Measurements from ENCODE around the gene CRYBB1. TPM values are rescaled to one million over a fixed set of nuclear protein-coding genes. Genes with fewer than 3 reads are reported as not detected.

The CRYBB1 gene
- total and polyA plus RNA-seq, 2 experiments from 2014 or later = not detected

DNA sequence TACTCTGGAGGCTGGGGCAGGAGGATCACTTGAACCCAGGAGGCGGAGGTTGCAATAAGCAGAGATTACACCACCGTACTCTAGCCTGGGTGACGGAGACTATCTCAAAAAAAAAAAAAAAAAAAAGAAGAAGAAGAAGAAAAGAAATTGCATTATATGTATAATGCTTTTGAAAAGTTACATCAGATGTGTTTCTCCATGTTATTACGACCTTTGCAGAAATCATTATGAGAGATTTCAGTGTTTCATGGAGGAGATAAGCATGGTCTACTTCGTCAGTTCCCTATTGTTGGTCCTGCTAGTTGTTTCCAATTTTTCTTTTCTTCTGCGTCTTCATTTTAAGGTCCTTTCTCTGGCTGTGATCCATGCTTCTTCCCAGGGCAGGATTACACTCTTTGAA is 42.5 kb upstream of the CRYBB1 start:
- Histone ChIP-seq H3K4me2 (no peak overlapping the region), H2AFZ (no peak overlapping the region), H3K9me3 (ENCODE audit: low read depth) (no peaks in the 10 kb centered on the region), H3K79me2 (no peaks in the 10 kb centered on the region), H3K27me3 (peaks cover 53% of the 10 kb centered on the region), H4K20me1 (ENCODE audit: insufficient read depth, poor library complexity, severe bottlenecking) (no peaks in the 10 kb centered on the region), H3K36me3 (replicated peaks; ENCODE audit: insufficient read depth, low read depth) (no peaks in the 10 kb centered on the region), H3K4me3 (no peak overlapping the region), H3K9me2 (replicated peaks; ENCODE audit: insufficient read depth) (no peaks in the 10 kb centered on the region), H3K27ac (no peak overlapping the region), H3K4me1 (ENCODE audit: insufficient read depth) (peaks cover 14% of the 10 kb centered on the region)
- 86% methylated on average over 6 of the region's 6 CpGs for WGBS (ENCODE audit: low lambda C conversion rate, missing lambda C conversion rate)
- no peak for DNase-seq (ENCODE audit: low spot score)
- TF ChIP-seq EZH2 (IDR thresholded peaks at IDR 0.05; ENCODE audit: borderline replicate concordance) (no peak), EZH2phosphoT487 (IDR thresholded peaks at IDR 0.05; ENCODE audit: low read depth, severe bottlenecking, unreplicated experiment) (no peak)
- TF ChIP-seq, protein P1, sequence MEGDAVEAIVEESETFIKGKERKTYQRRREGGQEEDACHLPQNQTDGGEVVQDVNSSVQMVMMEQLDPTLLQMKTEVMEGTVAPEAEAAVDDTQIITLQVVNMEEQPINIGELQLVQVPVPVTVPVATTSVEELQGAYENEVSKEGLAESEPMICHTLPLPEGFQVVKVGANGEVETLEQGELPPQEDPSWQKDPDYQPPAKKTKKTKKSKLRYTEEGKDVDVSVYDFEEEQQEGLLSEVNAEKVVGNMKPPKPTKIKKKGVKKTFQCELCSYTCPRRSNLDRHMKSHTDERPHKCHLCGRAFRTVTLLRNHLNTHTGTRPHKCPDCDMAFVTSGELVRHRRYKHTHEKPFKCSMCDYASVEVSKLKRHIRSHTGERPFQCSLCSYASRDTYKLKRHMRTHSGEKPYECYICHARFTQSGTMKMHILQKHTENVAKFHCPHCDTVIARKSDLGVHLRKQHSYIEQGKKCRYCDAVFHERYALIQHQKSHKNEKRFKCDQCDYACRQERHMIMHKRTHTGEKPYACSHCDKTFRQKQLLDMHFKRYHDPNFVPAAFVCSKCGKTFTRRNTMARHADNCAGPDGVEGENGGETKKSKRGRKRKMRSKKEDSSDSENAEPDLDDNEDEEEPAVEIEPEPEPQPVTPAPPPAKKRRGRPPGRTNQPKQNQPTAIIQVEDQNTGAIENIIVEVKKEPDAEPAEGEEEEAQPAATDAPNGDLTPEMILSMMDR (IDR thresholded peaks at IDR 0.05; ENCODE audit: poor library complexity) = no peak

GRCh38 chr22:26658671-26659478 is 41.0 kb upstream of the CRYBB1 start:
- WGBS (ENCODE audit: low lambda C conversion rate, missing lambda C conversion rate) = 5% methylated on average over 24 of the region's 27 CpGs
- Histone ChIP-seq H3K9me3 (ENCODE audit: low read depth) (no peaks in the 10 kb centered on the region), H3K27me3 (peaks cover 63% of the 10 kb centered on the region), H2AFZ (peak overlapping the region; percentile 26), H3K79me2 (no peaks in the 10 kb centered on the region), H4K20me1 (ENCODE audit: insufficient read depth, poor library complexity, severe bottlenecking) (no peaks in the 10 kb centered on the region), H3K9me2 (replicated peaks; ENCODE audit: insufficient read depth) (no peaks in the 10 kb centered on the region), H3K4me2 (peak overlapping the region; percentile 86), H3K27ac (no peak overlapping the region), H3K36me3 (replicated peaks; ENCODE audit: insufficient read depth, low read depth) (no peaks in the 10 kb centered on the region), H3K4me1 (ENCODE audit: insufficient read depth) (peaks cover 14% of the 10 kb centered on the region), H3K4me3 (peak overlapping the region; percentile 18)
- TF ChIP-seq, protein P1 (IDR thresholded peaks at IDR 0.05; ENCODE audit: poor library complexity) = no peak
- no peak for TF ChIP-seq EZH2 (IDR thresholded peaks at IDR 0.05; ENCODE audit: borderline replicate concordance)
- TF ChIP-seq EZH2phosphoT487 (IDR thresholded peaks at IDR 0.05; ENCODE audit: low read depth, severe bottlenecking, unreplicated experiment) = no peak
- DNase-seq (ENCODE audit: low spot score) = peak; percentile 85

- peak overlapping the region; percentile 18 for H3K4me3 ChIP-seq
- peaks cover 70% of the 10 kb centered on the region for H3K27me3 ChIP-seq
- H4K20me1 ChIP-seq (ENCODE audit: insufficient read depth, poor library complexity, severe bottlenecking) = no peaks in the 10 kb centered on the region
- H3K4me1 ChIP-seq (ENCODE audit: insufficient read depth) = peaks cover 14% of the 10 kb centered on the region
- H3K9me3 ChIP-seq (ENCODE audit: low read depth) = no peaks in the 10 kb centered on the region
- WGBS (ENCODE audit: low lambda C conversion rate, missing lambda C conversion rate) = 4% methylated on average over 11 of the region's 11 CpGs
- H2AFZ ChIP-seq = no peak overlapping the region
- no peaks in the 10 kb centered on the region for H3K79me2 ChIP-seq
- DNase-seq (ENCODE audit: low spot score) = no peak
- no peaks in the 10 kb centered on the region for H3K36me3 ChIP-seq (replicated peaks; ENCODE audit: insufficient read depth, low read depth)
- H3K9me2 ChIP-seq (replicated peaks; ENCODE audit: insufficient read depth) = no peaks in the 10 kb centered on the region
- peak overlapping the region; percentile 86 for H3K4me2 ChIP-seq
- H3K27ac ChIP-seq = no peak overlapping the region
- TF ChIP-seq, protein P1 (IDR thresholded peaks at IDR 0.05; ENCODE audit: poor library complexity) = no peak
- TF ChIP-seq EZH2phosphoT487 (IDR thresholded peaks at IDR 0.05; ENCODE audit: low read depth, severe bottlenecking, unreplicated experiment) (no peak), EZH2 (IDR thresholded peaks at IDR 0.05; ENCODE audit: borderline replicate concordance) (no peak)
Measured at GRCh38 chr22:26658161-26658560, 40.3 kb upstream of the CRYBB1 start.

Data from hepatocyte (in vitro differentiated cells).